Fibroblast of villous mesenchyme (primary cell): ENCODE measurements around the gene PCSK2. TPM values are rescaled to one million over a fixed set of nuclear protein-coding genes. Genes with fewer than 3 reads are reported as not detected.

Experiments used
- DNase-seq: peaks from one replicate; pipeline ENCODE4 v3.0.0-alpha.2; 2010; ENCODE audit warnings: low read depth
- H3K4me3 ChIP-seq: 2 replicates; pipeline ENCODE4 v1.5.1; 2011; ENCODE audit warnings: low read depth, mild to moderate bottlenecking, low read length
- CTCF ChIP-seq: IDR thresholded peaks from 2 replicates; pipeline ENCODE4 v1.5.1; 2012; ENCODE audit warnings: low read depth, mild to moderate bottlenecking, low read length; ENCODE audit not compliant: insufficient read depth
- total RNA-seq: library from RNA; depleted of rRNA; stranded (reverse); fragments of >200 nt; gene quantifications from 2 replicates; pipeline ENCODE4 v1.2.3, GENCODE V29; 2012

PCSK2 gene
- total RNA-seq, 1 donor: not detected

- H3K4me3 ChIP-seq: no peak overlapping the region
- no peak for DNase-seq
- no peak for TF ChIP-seq CTCF
Measured at GRCh38 chr20:17497821-17498580, 271.2 kb downstream of the PCSK2 start.

- no peak for TF ChIP-seq CTCF
- no peak overlapping the region for H3K4me3 ChIP-seq
- no peak for DNase-seq
Measured at GRCh38 chr20:17498641-17499040, 271.8 kb downstream of the PCSK2 start.

- no peak overlapping the region for H3K4me3 ChIP-seq
- TF ChIP-seq CTCF: no peak
- DNase-seq: peak; percentile 23
Measured at GRCh38 chr20:17499041-17499440, 272.2 kb downstream of the PCSK2 start.

- no peak for TF ChIP-seq CTCF
- no peak overlapping the region for H3K4me3 ChIP-seq
- DNase-seq: no peak
Measured at GRCh38 chr20:17500271-17500670, 273.4 kb downstream of the PCSK2 start.

- DNase-seq: no peak
- TF ChIP-seq CTCF: no peak
- H3K4me3 ChIP-seq: no peak overlapping the region
Measured at GRCh38 chr20:17500826-17501225, 274.0 kb downstream of the PCSK2 start.

- DNase-seq: no peak
- no peak for TF ChIP-seq CTCF
- no peak overlapping the region for H3K4me3 ChIP-seq
Measured at GRCh38 chr20:17501701-17502100, 274.9 kb downstream of the PCSK2 start.

- no peak for TF ChIP-seq CTCF
Measured at GRCh38 chr20:17502105-17502504, 275.3 kb downstream of the PCSK2 start.

More at GRCh38 chr20:17502105-17502504, 275.3 kb downstream of the PCSK2 start:
- no peak overlapping the region for H3K4me3 ChIP-seq
- no peak for DNase-seq
